Spinal cord (tissue), 10 donors: Measurements from ENCODE around the gene SLC36A1. TPM values are rescaled to one million over a fixed set of nuclear protein-coding genes. Genes with fewer than 3 reads are reported as not detected.

Experiments
- DNase-seq, 6 donors: peaks; one replicate each; pipeline versions ENCODE4 v3.0.0 to v3.0.0-alpha.2; 2013 to 2015; ENCODE audit warnings: low spot score in 6 of 6, low read depth in 4 of 6
- H3K27ac ChIP-seq: one replicate; pipeline ENCODE4 v1.5.1; 2013; ENCODE audit warnings: low read depth, low read length, control low read depth
- H3K27me3 ChIP-seq: one replicate; pipeline ENCODE4 v1.6.1; 2013; ENCODE audit warnings: low read length; ENCODE audit not compliant: control insufficient read depth, insufficient read depth
- H3K36me3 ChIP-seq: one replicate; pipeline ENCODE4 v1.6.1; 2013; ENCODE audit warnings: low read length; ENCODE audit not compliant: control insufficient read depth, insufficient read depth
- H3K4me1 ChIP-seq: one replicate; pipeline ENCODE4 v1.6.1; 2013; ENCODE audit warnings: low read length; ENCODE audit not compliant: control insufficient read depth, insufficient read depth
- H3K4me3 ChIP-seq: one replicate; pipeline ENCODE4 v1.5.1; 2013; ENCODE audit warnings: low read depth, low read length, control low read depth
- H3K9me3 ChIP-seq: one replicate; pipeline ENCODE4 v1.6.1; 2013; ENCODE audit warnings: low read length; ENCODE audit not compliant: control insufficient read depth, insufficient read depth
- WGBS: methylation state at CpG from one replicate; pipeline ENCODE4 v1.1.5; 2013; ENCODE audit warnings: missing lambda C conversion rate; ENCODE audit not compliant: insufficient coverage; 5-methylcytosine and 5-hydroxymethylcytosine counted together
- long read RNA-seq, 4 donors: transcript quantifications; one replicate each; lab custom pipeline, GENCODE V29; 2026
- polyA plus RNA-seq, 2 donors: library from polyadenylated mRNA; unstranded; fragments of 120-200 nt; gene quantifications; one replicate each; pipeline ENCODE4 v1.2.1, GENCODE V29; 2013; ENCODE audit not compliant: insufficient read length in 2 of 2
- total RNA-seq, 2 donors: library from RNA; depleted of rRNA in 1 of 2; stranded (reverse); fragments of 120-200 nt in 1 of 2; fragments of >200 nt in 1 of 2; gene quantifications; one replicate each; pipeline versions ENCODE4 v1.2.3 to v1.2.4, GENCODE V29; 2013 to 2014
- donor health status: healthy.

Gene SLC36A1
- 10 to 100 TPM; 14.3 to 14.5 TPM for total RNA-seq
- polyA plus RNA-seq: 10 to 100 TPM; 11.4 to 13.4 TPM
- long read RNA-seq, donor 1, full-length matches to known transcripts: 4 of 4 reads
- long read RNA-seq, donor 1, partial matches to known transcripts: 0 of 4 reads
- long read RNA-seq, donor 1, other reads (novel, unspliced or antisense): 0 of 4 reads
- long read RNA-seq, donor 2: 0 reads
- long read RNA-seq, donor 3, full-length matches to known transcripts: 1 of 1 reads
- long read RNA-seq, donor 3, partial matches to known transcripts: 0 of 1 reads
- long read RNA-seq, donor 3, other reads (novel, unspliced or antisense): 0 of 1 reads
- long read RNA-seq, donor 4: 0 reads

DNA sequence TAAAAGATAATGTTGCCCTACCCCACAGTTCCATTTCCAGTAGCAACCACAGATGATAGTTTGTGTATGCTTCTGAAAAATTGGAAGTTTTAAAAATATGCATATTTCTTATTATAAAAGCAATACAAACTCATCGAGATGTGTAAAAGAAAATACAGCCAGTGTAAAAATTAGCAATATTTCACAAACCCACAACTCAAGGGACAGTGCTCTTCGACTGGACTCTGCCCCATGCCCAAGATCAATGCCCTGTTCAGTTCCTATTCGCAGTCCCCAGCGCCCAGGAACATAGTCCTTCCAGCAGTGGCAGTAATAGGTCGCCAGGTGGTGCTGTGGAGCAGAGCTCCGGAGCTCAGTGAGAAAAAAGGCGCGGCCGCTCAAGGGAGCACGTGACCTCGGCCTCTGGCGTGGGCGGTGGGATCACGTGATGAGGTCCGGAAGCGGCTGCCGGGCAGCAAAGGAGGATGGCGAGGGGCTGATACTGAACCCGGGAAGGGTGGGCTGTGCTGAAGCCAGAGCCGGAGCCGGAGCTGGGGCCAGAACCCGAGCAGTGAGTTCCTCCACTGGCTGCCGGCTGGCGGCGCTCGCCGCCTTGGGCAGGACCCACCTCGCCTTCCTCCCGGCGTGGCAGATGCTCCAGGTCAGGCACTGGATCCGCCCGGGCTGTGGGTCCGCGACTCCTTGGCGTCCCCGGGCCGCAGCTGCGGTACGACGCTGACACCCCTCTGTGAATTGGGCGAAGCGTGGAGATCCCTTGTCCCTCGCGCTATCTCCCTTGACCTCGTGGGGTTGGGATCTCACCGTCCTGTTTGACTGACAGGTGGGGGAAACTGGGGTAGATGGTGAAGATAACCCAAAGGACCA is at the start of gene SLC36A1:
TSS of gene SLC36A1 (plus strand) at position 430 of the 864 bp plus-strand sequence. CDS start 11,190 bp downstream, outside the sequence.
- H3K27ac ChIP-seq: peak within 1 kb of the TSS; percentile 68
- under 1% methylated on average over 45 of the region's 46 CpGs for WGBS
- peak; percentile 87 to 98 (median 94) for DNase-seq
- no peaks in the 10 kb centered on the region for H3K9me3 ChIP-seq
- peak within 1 kb of the TSS; percentile 87 for H3K4me3 ChIP-seq
- no peaks in the 10 kb centered on the region for H3K36me3 ChIP-seq
- no peaks in the 10 kb centered on the region for H3K27me3 ChIP-seq
- H3K4me1 ChIP-seq: peaks cover 4% of the 10 kb centered on the region

- H3K4me3 ChIP-seq: no peak overlapping the region
- no peaks in the 10 kb centered on the region for H3K4me1 ChIP-seq
- no peaks in the 10 kb centered on the region for H3K36me3 ChIP-seq
- no peak for DNase-seq
- no peaks in the 10 kb centered on the region for H3K27me3 ChIP-seq
- no peak overlapping the region for H3K27ac ChIP-seq
- 100% methylated on average over 1 of the region's 4 CpGs for WGBS
- H3K9me3 ChIP-seq: no peaks in the 10 kb centered on the region
These were observed 41.9 kb upstream of the SLC36A1 start for GRCh38 chr5:151405334-151406160.

DNA sequence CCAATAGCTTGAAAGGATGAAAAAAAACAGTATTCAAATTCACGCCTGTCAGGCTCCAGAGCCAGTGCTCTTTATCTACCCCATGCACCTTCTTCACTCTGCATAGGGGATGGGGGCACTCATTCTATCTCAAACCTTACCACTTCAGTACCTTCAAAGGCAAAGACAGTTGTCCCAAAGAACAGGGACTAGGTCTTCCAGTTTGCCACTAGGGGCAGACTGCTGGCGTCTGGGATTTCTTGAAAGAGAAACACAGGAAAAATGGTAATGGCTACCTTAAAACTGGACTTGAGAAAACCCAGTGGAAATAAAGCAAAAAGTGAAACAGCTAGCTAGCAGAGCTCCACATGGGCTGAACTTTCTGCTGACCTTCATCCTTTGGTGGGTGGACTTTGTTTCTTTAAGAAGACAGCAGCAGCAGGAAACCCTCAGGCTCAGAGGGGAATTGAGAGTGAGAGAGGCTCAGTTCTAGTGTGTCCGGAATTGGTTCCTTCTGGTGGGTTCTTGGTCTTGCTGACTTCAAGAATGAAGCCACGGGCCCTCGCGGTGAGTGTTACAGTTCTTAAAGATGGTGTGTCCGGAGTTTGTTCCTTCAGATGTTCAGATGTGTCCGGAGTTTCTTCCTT is 41.0 kb upstream of the SLC36A1 start:
- H3K36me3 ChIP-seq: no peaks in the 10 kb centered on the region
- H3K4me1 ChIP-seq: no peaks in the 10 kb centered on the region
- no peak overlapping the region for H3K27ac ChIP-seq
- H3K9me3 ChIP-seq: no peaks in the 10 kb centered on the region
- H3K4me3 ChIP-seq: no peak overlapping the region
- no peaks in the 10 kb centered on the region for H3K27me3 ChIP-seq
- no peak for DNase-seq
- WGBS: 89% methylated on average over 5 of the region's 8 CpGs

- Histone ChIP-seq H3K36me3 (no peaks in the 10 kb centered on the region), H3K4me3 (no peak overlapping the region), H3K27ac (no peak overlapping the region), H3K27me3 (no peaks in the 10 kb centered on the region), H3K9me3 (no peaks in the 10 kb centered on the region), H3K4me1 (no peaks in the 10 kb centered on the region)
- 60% methylated on average over 1 of the region's 4 CpGs for WGBS
- no peak for DNase-seq
These were observed 38.7 kb upstream of the SLC36A1 start for GRCh38 chr5:151408591-151409230.

- no peaks in the 10 kb centered on the region for H3K4me1 ChIP-seq
- H3K9me3 ChIP-seq: peaks cover 14% of the 10 kb centered on the region
- H3K27ac ChIP-seq: no peak overlapping the region
- no peak overlapping the region for H3K4me3 ChIP-seq
- no peaks in the 10 kb centered on the region for H3K27me3 ChIP-seq
- no peaks in the 10 kb centered on the region for H3K36me3 ChIP-seq
- DNase-seq: no peak
- 100% methylated on average over 1 of the region's 3 CpGs for WGBS
These were observed 33.6 kb upstream of the SLC36A1 start for GRCh38 chr5:151413800-151414199.

GRCh38 chr5:151414536-151414935 is 32.9 kb upstream of the SLC36A1 start:
- no peak for DNase-seq
- no peaks in the 10 kb centered on the region for H3K4me1 ChIP-seq
- WGBS: 65% methylated on average over 2 of the region's 3 CpGs
- H3K9me3 ChIP-seq: peaks cover 14% of the 10 kb centered on the region
- no peak overlapping the region for H3K4me3 ChIP-seq
- H3K27me3 ChIP-seq: no peaks in the 10 kb centered on the region
- no peak overlapping the region for H3K27ac ChIP-seq
- no peaks in the 10 kb centered on the region for H3K36me3 ChIP-seq

- DNase-seq: no peak
- no peaks in the 10 kb centered on the region for H3K36me3 ChIP-seq
These were observed 29.7 kb upstream of the SLC36A1 start for GRCh38 chr5:151417712-151418111.

DNA sequence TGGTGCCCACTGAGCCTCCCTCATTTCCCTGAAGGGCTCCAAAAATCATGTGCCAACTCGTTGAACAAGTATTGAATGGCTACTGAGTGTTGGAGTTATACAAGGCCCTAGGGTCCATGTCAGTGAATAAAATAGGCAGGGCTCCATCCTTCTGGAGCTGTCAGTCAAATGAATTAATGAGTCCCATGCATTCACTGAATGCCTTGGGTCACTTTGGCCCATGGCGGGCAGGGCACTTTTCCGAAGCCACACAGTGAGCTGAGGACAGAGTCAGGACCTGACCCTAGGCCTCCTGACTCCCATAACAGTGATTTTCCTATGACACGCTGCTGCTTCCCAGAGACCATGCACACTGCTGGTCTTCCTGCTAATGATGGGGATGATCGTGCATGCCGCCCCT is 27.3 kb upstream of the SLC36A1 start:
- H3K4me1 ChIP-seq: no peaks in the 10 kb centered on the region
- 92% methylated on average over 3 of the region's 6 CpGs for WGBS
- no peaks in the 10 kb centered on the region for H3K27me3 ChIP-seq
- H3K9me3 ChIP-seq: peaks cover 14% of the 10 kb centered on the region
- no peaks in the 10 kb centered on the region for H3K36me3 ChIP-seq
- no peak overlapping the region for H3K4me3 ChIP-seq
- H3K27ac ChIP-seq: no peak overlapping the region
- DNase-seq: no peak

More at GRCh38 chr5:151417712-151418111, 29.7 kb upstream of the SLC36A1 start:
- Histone ChIP-seq H3K27ac (no peak overlapping the region), H3K4me1 (no peaks in the 10 kb centered on the region), H3K27me3 (no peaks in the 10 kb centered on the region), H3K4me3 (no peak overlapping the region), H3K9me3 (peaks cover 14% of the 10 kb centered on the region)
